NOMO-1 (cell line): ENCODE data around the gene CDH2.
"Not testable (repeated sequence)": the region's sequence is repeated elsewhere in the genome, so short reads cannot be mapped to it uniquely, and the experiment has no call there.

Source experiments
- DNase-seq, 2 experiments: peaks; one replicate each; lab custom pipeline; 2025; ENCODE audit not compliant: unreplicated experiment in 2 of 2; lab: John Stamatoyannopoulos, UW

CDH2 gene

GRCh38 chr18:27942706-27943105 lies 234.2 kb downstream of the CDH2 start:
- DNase-seq = no peak

DNA sequence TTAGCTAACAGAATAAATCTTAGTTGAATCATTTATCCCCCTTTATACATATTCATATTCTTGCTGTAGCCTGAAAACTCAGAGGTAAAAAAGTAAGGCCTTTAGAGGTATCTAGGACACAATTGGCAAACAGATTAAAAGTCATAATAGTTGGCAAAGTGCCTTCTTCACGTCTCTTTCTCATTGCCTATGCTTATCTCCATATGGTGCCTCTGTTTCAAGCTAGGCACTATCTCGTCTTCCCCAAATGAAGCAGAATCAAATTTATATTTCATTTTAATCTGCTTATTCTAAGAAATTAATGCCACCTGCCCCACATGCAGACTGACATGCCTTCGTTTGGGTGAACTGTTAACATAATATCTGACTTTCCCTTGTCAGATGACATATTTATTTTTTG lies 245.4 kb downstream of the CDH2 start:
- no peak for DNase-seq

DNA sequence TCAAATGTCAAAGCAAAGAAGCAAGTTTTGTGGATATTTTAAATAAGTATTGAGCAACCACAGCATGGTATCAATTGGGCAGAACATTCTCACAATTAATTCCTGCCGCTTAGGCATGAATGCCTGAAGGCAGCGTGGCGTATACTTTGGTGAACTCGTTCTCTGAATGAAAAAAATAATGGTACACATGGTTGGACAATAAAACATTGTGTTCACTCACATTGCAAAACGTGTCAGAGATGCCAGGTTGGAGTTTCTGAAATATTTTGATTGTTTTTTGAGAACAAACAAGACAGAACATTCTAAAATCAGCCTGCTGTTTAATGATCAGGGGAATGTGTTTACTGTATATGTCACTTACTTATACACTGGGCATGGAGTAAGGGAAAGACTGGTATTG lies 254.2 kb downstream of the CDH2 start:
- DNase-seq = no peak

- no peak for DNase-seq
Measured at GRCh38 chr18:27921904-27922751, 254.8 kb downstream of the CDH2 start.

DNA sequence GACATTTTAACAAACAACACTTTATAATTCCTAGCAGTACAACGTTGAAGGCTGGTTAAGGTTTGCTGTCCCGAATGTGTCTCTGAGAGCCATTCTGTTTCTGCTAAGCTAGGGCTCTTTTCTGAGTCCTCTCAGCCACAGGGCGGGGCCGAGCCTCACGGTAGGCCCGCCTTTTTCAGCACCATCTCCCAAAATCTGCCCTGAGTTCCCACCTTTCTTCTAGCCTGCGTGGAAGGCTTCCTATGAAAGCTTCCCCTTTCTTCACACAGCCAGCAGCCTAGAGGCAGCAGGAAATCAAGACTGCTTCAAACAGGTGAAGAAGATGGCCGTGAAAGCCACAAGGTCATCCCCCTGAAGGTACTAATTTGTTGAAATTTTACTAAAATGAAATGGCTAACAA lies 255.5 kb downstream of the CDH2 start:
- no peak for DNase-seq

DNA sequence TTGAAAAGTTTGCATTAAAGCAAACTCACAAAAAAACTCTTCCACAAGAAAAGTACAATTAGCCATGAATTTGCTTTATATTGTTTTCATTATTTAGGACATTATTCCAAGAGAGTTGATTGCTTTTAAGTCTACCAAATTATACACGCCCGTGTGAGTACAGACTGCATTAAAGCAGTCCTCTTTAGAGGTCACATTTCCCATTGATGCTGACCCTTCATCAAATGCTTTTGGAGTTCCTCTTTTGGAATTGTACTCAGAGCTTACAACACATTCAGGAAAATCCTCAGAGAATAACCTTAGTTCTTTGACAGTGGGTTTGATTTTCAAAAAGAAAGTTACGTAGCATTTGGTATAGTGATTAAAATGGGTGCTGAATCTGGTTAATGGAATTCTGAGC lies 256.1 kb downstream of the CDH2 start:
- no peak for DNase-seq

DNA sequence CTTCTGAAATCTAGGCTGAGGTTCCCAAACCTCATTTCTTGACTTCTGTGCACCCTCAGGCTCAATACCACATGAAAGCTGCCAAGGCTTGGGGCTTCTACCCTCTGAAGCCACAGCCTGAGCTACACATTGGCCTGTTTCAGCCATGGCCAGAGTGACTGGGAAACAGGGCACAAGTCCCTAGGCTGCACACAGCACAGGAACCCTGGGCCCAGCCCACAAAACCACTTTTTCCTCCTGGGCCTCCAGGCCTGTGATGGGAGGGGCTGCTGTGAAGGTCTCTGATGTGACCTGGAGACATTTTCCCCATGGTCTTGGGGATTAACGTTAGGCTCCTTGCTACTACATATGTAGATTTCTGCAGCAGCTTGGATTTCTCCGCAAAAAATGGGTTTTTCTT lies 270.7 kb downstream of the CDH2 start:
- not testable (repeated sequence) for DNase-seq

GRCh38 chr18:27903906-27904305 lies 273.0 kb downstream of the CDH2 start:
- no peak for DNase-seq

DNA sequence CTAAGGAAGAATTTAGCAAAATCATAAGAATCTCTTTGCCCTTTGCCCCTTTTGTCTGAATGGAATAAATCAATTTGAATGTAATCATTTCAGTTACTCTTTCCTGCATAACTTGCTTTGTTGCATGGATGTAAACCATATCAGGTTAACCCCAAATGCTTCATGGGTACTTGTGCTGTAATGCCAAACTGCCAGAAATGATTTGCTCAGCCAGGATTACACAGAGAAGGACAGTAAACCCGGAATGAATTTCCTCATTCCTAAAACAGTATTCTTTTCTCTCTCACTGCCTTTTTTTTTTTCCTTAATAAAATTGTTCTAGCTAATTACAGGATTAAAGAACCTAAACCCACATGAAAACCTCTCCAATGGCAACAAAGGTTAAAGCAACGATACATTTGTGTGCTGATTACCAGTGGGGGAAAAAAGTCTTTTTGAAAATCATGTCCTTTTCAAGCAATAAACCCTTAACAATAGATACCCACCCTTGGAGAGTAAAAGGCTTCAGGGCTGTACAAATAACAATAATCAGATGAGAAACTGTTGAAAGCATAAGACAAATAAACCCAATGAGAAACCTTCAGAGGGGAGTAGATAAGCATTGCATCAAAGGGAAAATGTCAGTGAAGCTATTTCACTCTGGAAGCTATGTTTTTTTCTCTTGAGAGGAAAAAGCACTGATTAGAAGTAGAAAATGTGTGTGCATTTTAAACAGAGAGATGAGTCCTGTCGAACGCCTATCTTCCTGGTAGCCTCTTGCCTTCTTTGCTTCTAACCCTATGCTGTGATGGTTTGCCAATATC lies 275.3 kb downstream of the CDH2 start:
- DNase-seq = no peak
